Body of pancreas (tissue), 4 donors: ENCODE results near the gene POLR3E.

Experiments used
- POLR2A ChIP-seq, 3 donors: fragments of 450-650 bp; IDR thresholded peaks; one replicate each; pipeline ENCODE4 v1.6.1; 2016; ENCODE audit warnings: antibody characterized with exemption in 3 of 3, mild to moderate bottlenecking in 2 of 3
- TF ChIP-seq, protein P1 (sequence below), 7 experiments: fragments of 450-650 bp in 4 of 7; fragments of 200-600 bp in 3 of 7; sonication (generic) in 3 of 7; IDR thresholded peaks; one replicate each; pipeline ENCODE4 v1.5.1; 2016 to 2019; ENCODE audit warnings: antibody characterized with exemption in 7 of 7

DNA sequence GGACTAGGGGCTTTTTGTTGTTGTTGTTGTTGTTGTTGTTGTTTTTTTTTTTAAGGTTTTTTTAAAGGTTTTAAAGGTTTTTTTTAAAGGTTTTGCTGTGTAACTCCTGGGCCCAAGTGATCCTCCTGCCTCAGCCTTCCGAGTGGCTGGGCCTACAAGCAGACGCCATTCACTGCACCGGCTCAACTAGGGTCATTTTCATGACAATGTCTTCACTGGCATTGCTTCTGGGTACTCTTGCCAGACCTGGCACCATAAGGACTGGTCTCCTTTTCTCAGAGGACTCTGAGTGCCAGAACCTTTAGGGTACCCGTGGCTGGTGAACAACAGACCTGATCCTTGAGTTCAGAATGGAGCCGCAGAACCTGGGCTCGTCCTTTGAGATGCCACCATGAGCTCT, 20.4 kb downstream of the POLR3E start:
- TF ChIP-seq, protein P1, sequence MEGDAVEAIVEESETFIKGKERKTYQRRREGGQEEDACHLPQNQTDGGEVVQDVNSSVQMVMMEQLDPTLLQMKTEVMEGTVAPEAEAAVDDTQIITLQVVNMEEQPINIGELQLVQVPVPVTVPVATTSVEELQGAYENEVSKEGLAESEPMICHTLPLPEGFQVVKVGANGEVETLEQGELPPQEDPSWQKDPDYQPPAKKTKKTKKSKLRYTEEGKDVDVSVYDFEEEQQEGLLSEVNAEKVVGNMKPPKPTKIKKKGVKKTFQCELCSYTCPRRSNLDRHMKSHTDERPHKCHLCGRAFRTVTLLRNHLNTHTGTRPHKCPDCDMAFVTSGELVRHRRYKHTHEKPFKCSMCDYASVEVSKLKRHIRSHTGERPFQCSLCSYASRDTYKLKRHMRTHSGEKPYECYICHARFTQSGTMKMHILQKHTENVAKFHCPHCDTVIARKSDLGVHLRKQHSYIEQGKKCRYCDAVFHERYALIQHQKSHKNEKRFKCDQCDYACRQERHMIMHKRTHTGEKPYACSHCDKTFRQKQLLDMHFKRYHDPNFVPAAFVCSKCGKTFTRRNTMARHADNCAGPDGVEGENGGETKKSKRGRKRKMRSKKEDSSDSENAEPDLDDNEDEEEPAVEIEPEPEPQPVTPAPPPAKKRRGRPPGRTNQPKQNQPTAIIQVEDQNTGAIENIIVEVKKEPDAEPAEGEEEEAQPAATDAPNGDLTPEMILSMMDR (IDR thresholded peaks at IDR 0.05) = no peak
- no peak for TF ChIP-seq POLR2A (IDR thresholded peaks at IDR 0.05)
